ENCODE data around the gene POLH. TPM values are rescaled to one million over a fixed set of nuclear protein-coding genes. Genes with fewer than 3 reads are reported as not detected.

The POLH gene
- total and polyA plus RNA-seq, 9 of the 15 experiments (the other 6 are each of a cell fraction or from before 2014, with no cell fraction given) = 5.8 to 31.6 (median 20.6) TPM

DNA sequence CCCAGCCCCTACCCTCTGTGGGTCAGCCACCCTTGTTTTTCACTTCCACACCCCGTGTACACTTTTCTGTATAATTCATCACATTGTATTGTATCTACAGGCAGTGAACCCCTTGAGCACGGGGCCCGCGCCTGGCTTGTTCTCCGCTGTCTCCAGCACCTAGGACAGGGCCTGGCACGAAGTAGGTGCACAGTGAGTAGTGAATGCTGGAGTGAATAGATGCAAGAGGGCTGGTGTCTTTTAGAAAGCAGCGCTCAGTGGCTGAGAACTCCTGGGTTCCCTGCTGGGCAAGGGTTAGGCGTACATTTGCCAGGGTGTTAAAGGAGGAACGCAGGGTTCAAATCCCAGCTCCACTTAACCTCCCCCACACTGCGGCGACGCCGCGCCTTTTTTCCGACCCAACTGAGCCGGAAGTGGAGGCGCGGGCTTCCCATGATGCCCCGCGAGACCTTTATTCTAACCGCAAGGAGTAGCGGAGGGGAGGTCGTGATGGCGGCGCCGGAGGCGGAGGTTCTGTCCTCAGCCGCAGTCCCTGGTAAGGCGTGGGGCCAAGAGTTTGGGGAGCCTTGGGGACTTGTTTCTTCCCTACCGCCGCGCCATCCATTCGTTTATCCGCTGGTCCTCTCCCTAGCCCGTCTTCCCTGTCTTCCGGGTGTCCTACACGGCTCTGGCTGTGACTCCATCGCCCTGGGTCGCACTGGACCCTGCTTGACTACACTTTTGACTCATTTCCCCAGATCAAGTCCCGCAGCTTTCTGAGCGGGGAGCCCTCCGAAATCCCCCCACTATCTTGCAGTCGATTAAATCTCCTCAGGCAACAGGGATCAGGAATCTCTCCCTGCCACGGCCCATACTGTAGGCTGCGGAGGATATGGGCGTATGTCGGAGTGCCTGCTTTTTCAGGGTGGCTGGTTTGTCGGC, 59.7 kb downstream of the POLH start, which contains the start of gene MAD2L1BP (continued):
- TF ChIP-seq ZZZ3 (IDR thresholded peaks at IDR 0.05) (no peak), ZNF778 (CRISPR knock-in tag; IDR thresholded peaks at IDR 0.05) (no peak), DPF2 (IDR thresholded peaks at IDR 0.05) (peak; percentile 84), ZFP1 (CRISPR knock-in tag; IDR thresholded peaks at IDR 0.05) (no peak), MAZ (CRISPR knock-in tag; conservative IDR thresholded peaks at IDR 0.05 in 1 of 2, IDR thresholded peaks at IDR 0.05 in 1 of 2) (peak; percentile 66 to 78), JUNB (CRISPR knock-in tag; conservative IDR thresholded peaks at IDR 0.05) (no peak), EP400 (IDR thresholded peaks at IDR 0.05) (no peak), KAT7 (CRISPR knock-in tag; IDR thresholded peaks at IDR 0.05; ENCODE audit: borderline replicate concordance) (peak; percentile 60; the same call in 1 of the 2 replicates), ZNF707 (CRISPR knock-in tag; conservative IDR thresholded peaks at IDR 0.05) (0 out of 2 replicates have a peak, but pooled peaks have one; percentile 5), SETDB1 (IDR thresholded peaks at IDR 0.05; ENCODE audit: low read length) (no peak), POLR2AphosphoS2 (IDR thresholded peaks at IDR 0.05; ENCODE audit: low read length) (peak; percentile 90), CHCHD3 (CRISPR knock-in tag; IDR thresholded peaks at IDR 0.05) (no peak), ZC3H4 (CRISPR knock-in tag; IDR thresholded peaks at IDR 0.05; ENCODE audit: borderline replicate concordance) (no peak), PHB (CRISPR knock-in tag; IDR thresholded peaks at IDR 0.05) (peak; percentile 81; the same call in 1 of the 2 replicates), PHF20 (IDR thresholded peaks at IDR 0.05; ENCODE audit: partially characterized antibody) (peak; percentile 81), ETV5 (CRISPR knock-in tag; IDR thresholded peaks at IDR 0.05; ENCODE audit: low read depth) (peak; percentile 99), HDGF (IDR thresholded peaks at IDR 0.05) (no peak), SREBF1 (IDR thresholded peaks at IDR 0.05; ENCODE audit: borderline replicate concordance, low read depth, low read length) (no peak), FUS (optimal IDR thresholded peaks at IDR 0.05; ENCODE audit: low read depth, low read length) (no peak)
- TF ChIP-seq, protein P1, sequence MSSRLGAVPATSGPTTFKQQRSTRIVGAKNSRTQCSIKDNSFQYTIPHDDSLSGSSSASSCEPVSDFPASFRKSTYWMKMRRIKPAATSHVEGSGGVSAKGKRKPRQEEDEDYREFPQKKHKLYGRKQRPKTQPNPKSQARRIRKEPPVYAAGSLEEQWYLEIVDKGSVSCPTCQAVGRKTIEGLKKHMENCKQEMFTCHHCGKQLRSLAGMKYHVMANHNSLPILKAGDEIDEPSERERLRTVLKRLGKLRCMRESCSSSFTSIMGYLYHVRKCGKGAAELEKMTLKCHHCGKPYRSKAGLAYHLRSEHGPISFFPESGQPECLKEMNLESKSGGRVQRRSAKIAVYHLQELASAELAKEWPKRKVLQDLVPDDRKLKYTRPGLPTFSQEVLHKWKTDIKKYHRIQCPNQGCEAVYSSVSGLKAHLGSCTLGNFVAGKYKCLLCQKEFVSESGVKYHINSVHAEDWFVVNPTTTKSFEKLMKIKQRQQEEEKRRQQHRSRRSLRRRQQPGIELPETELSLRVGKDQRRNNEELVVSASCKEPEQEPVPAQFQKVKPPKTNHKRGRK (tag; IDR thresholded peaks at IDR 0.05) = no peak
- TF ChIP-seq, protein P2, sequence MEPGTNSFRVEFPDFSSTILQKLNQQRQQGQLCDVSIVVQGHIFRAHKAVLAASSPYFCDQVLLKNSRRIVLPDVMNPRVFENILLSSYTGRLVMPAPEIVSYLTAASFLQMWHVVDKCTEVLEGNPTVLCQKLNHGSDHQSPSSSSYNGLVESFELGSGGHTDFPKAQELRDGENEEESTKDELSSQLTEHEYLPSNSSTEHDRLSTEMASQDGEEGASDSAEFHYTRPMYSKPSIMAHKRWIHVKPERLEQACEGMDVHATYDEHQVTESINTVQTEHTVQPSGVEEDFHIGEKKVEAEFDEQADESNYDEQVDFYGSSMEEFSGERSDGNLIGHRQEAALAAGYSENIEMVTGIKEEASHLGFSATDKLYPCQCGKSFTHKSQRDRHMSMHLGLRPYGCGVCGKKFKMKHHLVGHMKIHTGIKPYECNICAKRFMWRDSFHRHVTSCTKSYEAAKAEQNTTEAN (CRISPR knock-in tag; IDR thresholded peaks at IDR 0.05) = no peak; the same call in 1 of the 2 replicates
- TF ChIP-seq, protein P3, sequence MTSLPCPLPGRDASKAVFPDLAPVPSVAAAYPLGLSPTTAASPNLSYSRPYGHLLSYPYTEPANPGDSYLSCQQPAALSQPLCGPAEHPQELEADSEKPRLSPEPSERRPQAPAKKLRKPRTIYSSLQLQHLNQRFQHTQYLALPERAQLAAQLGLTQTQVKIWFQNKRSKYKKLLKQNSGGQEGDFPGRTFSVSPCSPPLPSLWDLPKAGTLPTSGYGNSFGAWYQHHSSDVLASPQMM (CRISPR knock-in tag; IDR thresholded peaks at IDR 0.05) = no peak
- TF ChIP-seq, protein P4, sequence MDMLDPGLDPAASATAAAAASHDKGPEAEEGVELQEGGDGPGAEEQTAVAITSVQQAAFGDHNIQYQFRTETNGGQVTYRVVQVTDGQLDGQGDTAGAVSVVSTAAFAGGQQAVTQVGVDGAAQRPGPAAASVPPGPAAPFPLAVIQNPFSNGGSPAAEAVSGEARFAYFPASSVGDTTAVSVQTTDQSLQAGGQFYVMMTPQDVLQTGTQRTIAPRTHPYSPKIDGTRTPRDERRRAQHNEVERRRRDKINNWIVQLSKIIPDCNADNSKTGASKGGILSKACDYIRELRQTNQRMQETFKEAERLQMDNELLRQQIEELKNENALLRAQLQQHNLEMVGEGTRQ (CRISPR knock-in tag; IDR thresholded peaks at IDR 0.05) = no peak
- TF ChIP-seq, protein P5, sequence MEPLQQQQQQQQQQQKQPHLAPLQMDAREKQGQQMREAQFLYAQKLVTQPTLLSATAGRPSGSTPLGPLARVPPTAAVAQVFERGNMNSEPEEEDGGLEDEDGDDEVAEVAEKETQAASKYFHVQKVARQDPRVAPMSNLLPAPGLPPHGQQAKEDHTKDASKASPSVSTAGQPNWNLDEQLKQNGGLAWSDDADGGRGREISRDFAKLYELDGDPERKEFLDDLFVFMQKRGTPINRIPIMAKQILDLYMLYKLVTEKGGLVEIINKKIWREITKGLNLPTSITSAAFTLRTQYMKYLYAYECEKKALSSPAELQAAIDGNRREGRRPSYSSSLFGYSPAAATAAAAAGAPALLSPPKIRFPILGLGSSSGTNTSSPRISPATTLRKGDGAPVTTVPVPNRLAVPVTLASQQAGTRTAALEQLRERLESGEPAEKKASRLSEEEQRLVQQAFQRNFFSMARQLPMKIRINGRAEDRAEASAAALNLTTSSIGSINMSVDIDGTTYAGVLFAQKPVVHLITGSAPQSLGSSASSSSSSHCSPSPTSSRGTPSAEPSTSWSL (CRISPR knock-in tag; IDR thresholded peaks at IDR 0.05; ENCODE audit: borderline replicate concordance) = no peak
